CD4-positive, CD25-positive, alpha-beta regulatory T cell (primary cell): Measurements from ENCODE around the gene ITGB2. TPM values are rescaled to one million over a fixed set of nuclear protein-coding genes. Genes with fewer than 3 reads are reported as not detected.

ENCODE experiments used
- ATAC-seq, 2 donors: fragments of 150-1000 bp; cut with Tn5 transposase; one replicate each; pipeline ENCODE4 v1.10.0; 2021; ENCODE audit warnings: low read depth in 2 of 2, moderate number of reproducible peaks in 2 of 2, moderate library complexity in 1 of 2
- DNase-seq, 3 donors: peaks; one replicate each; pipeline versions ENCODE4 v3.0.0 to v3.0.0-alpha.2; 2012 to 2022; ENCODE audit warnings: mixed read lengths in 1 of 3
- H3K27ac ChIP-seq: one replicate; pipeline ENCODE4 v1.7.0; 2013; ENCODE audit warnings: mild to moderate bottlenecking, low read length; ENCODE audit not compliant: insufficient read depth, poor library complexity, severe bottlenecking
- H3K27me3 ChIP-seq: one replicate; pipeline ENCODE4 v1.7.0; 2013; ENCODE audit warnings: low read length; ENCODE audit not compliant: control insufficient read depth, insufficient read depth
- H3K36me3 ChIP-seq: one replicate; pipeline ENCODE4 v1.7.0; 2013; ENCODE audit warnings: mild to moderate bottlenecking, low read length, moderate library complexity; ENCODE audit not compliant: control insufficient read depth, insufficient read depth
- H3K4me1 ChIP-seq: 2 replicates; pipeline ENCODE4 v1.7.0; 2013; ENCODE audit warnings: mild to moderate bottlenecking, low read length; ENCODE audit not compliant: insufficient read depth, control insufficient read depth, poor library complexity, severe bottlenecking
- H3K4me3 ChIP-seq: one replicate; pipeline ENCODE4 v1.7.0; 2013; ENCODE audit warnings: low read depth, mild to moderate bottlenecking, low read length, moderate library complexity
- H3K9me3 ChIP-seq, 2 experiments: 1 replicate in 1 of 2; 2 replicates in 1 of 2; pipeline ENCODE4 v1.7.0; 2013; ENCODE audit warnings: low read length in 2 of 2, mild to moderate bottlenecking in 1 of 2, moderate library complexity in 1 of 2; ENCODE audit not compliant: control insufficient read depth in 2 of 2
- H3K27ac Mint-ChIP-seq, 3 donors: one replicate each; pipeline ENCODE4 v1.8.0; 2020 to 2022; ENCODE audit warnings: mild to moderate bottlenecking in 3 of 3, mixed read lengths in 3 of 3, moderate library complexity in 2 of 3
- H3K27me3 Mint-ChIP-seq: one replicate; pipeline ENCODE4 v1.8.0; 2022; ENCODE audit warnings: mild to moderate bottlenecking, mixed read lengths
- H3K36me3 Mint-ChIP-seq: one replicate; pipeline ENCODE4 v1.8.0; 2020; ENCODE audit warnings: mixed read lengths
- H3K4me1 Mint-ChIP-seq, 4 donors: one replicate each; pipeline ENCODE4 v1.8.0; 2020 to 2022; ENCODE audit warnings: mixed read lengths in 4 of 4, mild to moderate bottlenecking in 1 of 4
- H3K4me3 Mint-ChIP-seq, 4 donors: one replicate each; pipeline ENCODE4 v1.8.0; 2020 to 2022; ENCODE audit warnings: mild to moderate bottlenecking in 4 of 4, mixed read lengths in 4 of 4, moderate library complexity in 3 of 4
- H3K9me3 Mint-ChIP-seq, 7 donors: one replicate each; pipeline ENCODE4 v1.8.0; 2020 to 2022; ENCODE audit warnings: mixed read lengths in 7 of 7, mild to moderate bottlenecking in 3 of 7, moderate library complexity in 2 of 7
- polyA plus RNA-seq, 4 donors: library from polyadenylated mRNA; unstranded; fragments of 300-500 nt; fragmentation: Illumina TruSeq; gene quantifications; one replicate each; pipeline ENCODE4 v1.2.3, GENCODE V29; 2021
- total RNA-seq: library from RNA; stranded (reverse); gene quantifications from one replicate; pipeline ENCODE4 v1.2.3, GENCODE V29; 2022

The ITGB2 gene
- total and polyA plus RNA-seq, 5 donors from 2014 or later = 411 to 519 (median 425) TPM

- Mint-ChIP-seq H3K27me3 (no peaks in the 10 kb centered on the region), H3K9me3 (no peaks in the 10 kb centered on the region), H3K36me3 (no peaks in the 10 kb centered on the region), H3K27ac (peak overlapping the region in 1 of 3 donors; percentile 32), H3K4me3 (no peak overlapping the region), H3K4me1 (peaks cover 0 to 10% (median 4%) of the 10 kb centered on the region in 4 donors)
- Histone ChIP-seq H3K4me3 (no peak overlapping the region), H3K27ac (no peak overlapping the region), H3K4me1 (no peaks in the 10 kb centered on the region), H3K9me3 (no peaks in the 10 kb centered on the region), H3K27me3 (no peaks in the 10 kb centered on the region), H3K36me3 (peaks cover 56% of the 10 kb centered on the region)
- ATAC-seq (no peak), DNase-seq (no peak)
Measured at GRCh38 chr21:44887807-44888580, 32.7 kb downstream of the ITGB2 start.

GRCh38 chr21:44887126-44887806 lies 33.4 kb downstream of the ITGB2 start:
- peaks cover 56% of the 10 kb centered on the region for H3K36me3 ChIP-seq
- no peaks in the 10 kb centered on the region for H3K9me3 ChIP-seq
- DNase-seq = no peak
- Mint-ChIP-seq H3K4me1 (peaks cover 0 to 6% (median under 1%) of the 10 kb centered on the region in 4 donors), H3K4me3 (peak overlapping the region in 1 of 4 donors; percentile 35), H3K27ac (peak overlapping the region in 1 of 3 donors; percentile 32), H3K27me3 (no peaks in the 10 kb centered on the region), H3K9me3 (no peaks in the 10 kb centered on the region), H3K36me3 (no peaks in the 10 kb centered on the region)
- H3K27me3 ChIP-seq = no peaks in the 10 kb centered on the region
- peak in 1 of 2 donors; percentile 15 for ATAC-seq
- H3K4me3 ChIP-seq = no peak overlapping the region
- no peak overlapping the region for H3K27ac ChIP-seq
- H3K4me1 ChIP-seq = no peaks in the 10 kb centered on the region

- H3K27ac ChIP-seq = no peak overlapping the region
- H3K4me3 ChIP-seq = no peak overlapping the region
- no peaks in the 10 kb centered on the region for H3K9me3 Mint-ChIP-seq
- H3K27me3 ChIP-seq = no peaks in the 10 kb centered on the region
- H3K27ac Mint-ChIP-seq = peak overlapping the region in 1 of 3 donors; percentile 26
- H3K4me1 ChIP-seq = peaks cover 1% of the 10 kb centered on the region
- ATAC-seq (no peak), DNase-seq (no peak)
- no peaks in the 10 kb centered on the region for H3K27me3 Mint-ChIP-seq
- no peaks in the 10 kb centered on the region for H3K36me3 Mint-ChIP-seq
- no peak overlapping the region for H3K4me3 Mint-ChIP-seq
- no peaks in the 10 kb centered on the region for H3K9me3 ChIP-seq
- peaks cover 50% of the 10 kb centered on the region for H3K36me3 ChIP-seq
- H3K4me1 Mint-ChIP-seq = peaks cover 0 to 11% (median under 1%) of the 10 kb centered on the region in 4 donors
Measured at GRCh38 chr21:44886113-44887075, 34.3 kb downstream of the ITGB2 start.

GRCh38 chr21:44885615-44886014 lies 35.1 kb downstream of the ITGB2 start:
- Mint-ChIP-seq H3K9me3 (no peaks in the 10 kb centered on the region), H3K36me3 (no peaks in the 10 kb centered on the region), H3K4me1 (peaks cover 4 to 19% (median 7%) of the 10 kb centered on the region in 4 donors), H3K27me3 (no peaks in the 10 kb centered on the region), H3K27ac (peak overlapping the region in 1 of 3 donors; percentile 90), H3K4me3 (no peak overlapping the region)
- Histone ChIP-seq H3K27me3 (no peaks in the 10 kb centered on the region), H3K4me3 (no peak overlapping the region), H3K9me3 (no peaks in the 10 kb centered on the region), H3K4me1 (peaks cover 6% of the 10 kb centered on the region), H3K27ac (no peak overlapping the region), H3K36me3 (peaks cover 44% of the 10 kb centered on the region)
- DNase-seq (no peak), ATAC-seq (no peak)

GRCh38 chr21:44884097-44884496 lies 36.6 kb downstream of the ITGB2 start:
- Histone ChIP-seq H3K4me1 (peaks cover 6% of the 10 kb centered on the region), H3K27ac (no peak overlapping the region), H3K27me3 (no peaks in the 10 kb centered on the region), H3K36me3 (peaks cover 29% of the 10 kb centered on the region), H3K9me3 (no peaks in the 10 kb centered on the region), H3K4me3 (no peak overlapping the region)
- Mint-ChIP-seq H3K4me1 (peaks cover 6 to 23% (median 7%) of the 10 kb centered on the region in 4 donors), H3K36me3 (no peaks in the 10 kb centered on the region), H3K27me3 (no peaks in the 10 kb centered on the region), H3K9me3 (no peaks in the 10 kb centered on the region), H3K4me3 (no peak overlapping the region), H3K27ac (peak overlapping the region in 1 of 3 donors; percentile 77)
- DNase-seq (no peak), ATAC-seq (no peak)

GRCh38 chr21:44883250-44883649 lies 37.4 kb downstream of the ITGB2 start:
- Histone ChIP-seq H3K27ac (no peak overlapping the region), H3K4me3 (no peak overlapping the region), H3K9me3 (no peaks in the 10 kb centered on the region), H3K27me3 (no peaks in the 10 kb centered on the region), H3K36me3 (peaks cover 25% of the 10 kb centered on the region), H3K4me1 (peaks cover 6% of the 10 kb centered on the region)
- no peak overlapping the region for H3K4me3 Mint-ChIP-seq
- ATAC-seq (no peak), DNase-seq (no peak)
- H3K4me1 Mint-ChIP-seq = peaks cover 6 to 23% (median 7%) of the 10 kb centered on the region in 4 donors
- no peaks in the 10 kb centered on the region for H3K36me3 Mint-ChIP-seq
- no peaks in the 10 kb centered on the region for H3K27me3 Mint-ChIP-seq
- no peaks in the 10 kb centered on the region for H3K9me3 Mint-ChIP-seq
- peak overlapping the region in 2 of 3 donors; percentile 55 to 56 for H3K27ac Mint-ChIP-seq

- Histone ChIP-seq H3K4me3 (no peak overlapping the region), H3K9me3 (no peaks in the 10 kb centered on the region), H3K27ac (no peak overlapping the region), H3K36me3 (peaks cover 9% of the 10 kb centered on the region), H3K27me3 (no peaks in the 10 kb centered on the region), H3K4me1 (peaks cover 6% of the 10 kb centered on the region)
- no peaks in the 10 kb centered on the region for H3K36me3 Mint-ChIP-seq
- no peaks in the 10 kb centered on the region for H3K9me3 Mint-ChIP-seq
- no peak for ATAC-seq
- H3K27ac Mint-ChIP-seq = peak overlapping the region; percentile 65 to 94 (median 78)
- peaks cover 6 to 26% (median 10%) of the 10 kb centered on the region in 4 donors for H3K4me1 Mint-ChIP-seq
- DNase-seq = no peak
- H3K4me3 Mint-ChIP-seq = peak overlapping the region in 2 of 4 donors; percentile 21 to 27
- H3K27me3 Mint-ChIP-seq = peaks cover 7% of the 10 kb centered on the region
Measured at GRCh38 chr21:44881198-44881872, 39.4 kb downstream of the ITGB2 start.
